Stimulated activated CD8-positive, alpha-beta memory T cell treated with anti-CD3 and anti-CD28 coated beads, Interleukin-4, amount 100 ng/mL, for 4 hours (primary cell): Measurements from ENCODE around the gene FBH1.
"Not testable (repeated sequence)": the region's sequence is repeated elsewhere in the genome, so short reads cannot be mapped to it uniquely, and the experiment has no call there.

Source experiments
- DNase-seq, 2 donors: peaks; one replicate each; pipeline ENCODE4 v3.0.0-alpha.2; 2020; ENCODE audit warnings: low read depth in 2 of 2, low spot score in 1 of 2

FBH1 gene

DNA sequence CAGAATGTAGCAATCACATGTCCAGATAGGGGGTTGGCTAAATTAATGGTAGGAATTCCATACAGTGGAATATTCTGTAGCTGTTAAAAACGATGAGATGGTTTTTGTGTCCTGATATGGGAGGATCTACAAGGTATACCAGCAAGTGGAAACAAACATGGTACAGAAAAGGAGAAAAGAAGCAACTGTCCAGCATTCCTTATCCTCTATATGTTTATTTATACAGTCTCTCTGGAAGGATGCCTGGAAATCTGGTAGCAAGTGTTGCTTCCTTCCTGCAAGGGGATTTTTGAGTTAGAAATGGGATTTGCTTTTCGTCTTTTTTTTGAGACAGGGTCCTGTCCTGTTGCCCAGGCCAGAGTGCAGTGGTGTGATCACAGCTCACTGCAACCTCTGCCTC, 68.0 kb downstream of the FBH1 start:
- no peak for DNase-seq

DNA sequence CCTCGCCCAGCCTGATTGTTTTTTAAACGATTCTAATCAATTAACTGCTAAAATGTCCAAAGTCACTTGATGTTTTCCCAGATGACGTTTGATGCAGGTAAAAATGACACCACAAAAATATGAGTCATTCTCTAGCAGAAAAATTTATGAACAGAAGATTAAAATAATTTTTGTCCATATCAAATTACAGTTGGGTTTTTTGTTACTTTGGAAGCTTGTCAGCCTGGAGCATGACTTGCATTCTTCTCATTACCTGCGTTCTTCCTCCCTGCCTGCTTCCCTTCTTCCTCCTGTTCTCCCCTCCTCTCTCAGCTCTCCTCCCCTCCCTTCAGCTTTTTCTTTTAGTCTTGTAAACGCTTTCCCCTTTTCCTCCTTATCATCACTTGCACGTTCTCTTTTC, 68.6 kb downstream of the FBH1 start:
- no peak for DNase-seq

DNA sequence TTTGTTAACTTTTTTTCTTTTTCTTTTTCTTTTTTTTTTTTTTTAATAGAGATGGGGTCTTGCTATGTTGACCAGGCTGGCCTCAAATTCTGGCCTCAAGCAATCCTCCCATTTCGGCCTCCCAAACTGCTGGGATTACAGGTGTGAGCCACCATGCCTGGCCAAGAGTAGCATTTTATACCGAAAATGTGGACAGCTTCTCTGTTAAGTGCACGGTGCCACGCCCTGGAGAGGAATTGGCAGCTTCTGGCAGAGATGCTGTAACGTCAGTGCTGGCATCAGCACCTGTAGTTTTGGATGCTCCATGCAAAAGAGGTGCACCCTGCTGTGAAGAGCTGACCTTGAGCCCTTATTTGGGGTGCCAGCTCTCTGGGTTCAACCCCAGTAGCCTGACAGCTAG, 69.1 kb downstream of the FBH1 start:
- no peak for DNase-seq

DNA sequence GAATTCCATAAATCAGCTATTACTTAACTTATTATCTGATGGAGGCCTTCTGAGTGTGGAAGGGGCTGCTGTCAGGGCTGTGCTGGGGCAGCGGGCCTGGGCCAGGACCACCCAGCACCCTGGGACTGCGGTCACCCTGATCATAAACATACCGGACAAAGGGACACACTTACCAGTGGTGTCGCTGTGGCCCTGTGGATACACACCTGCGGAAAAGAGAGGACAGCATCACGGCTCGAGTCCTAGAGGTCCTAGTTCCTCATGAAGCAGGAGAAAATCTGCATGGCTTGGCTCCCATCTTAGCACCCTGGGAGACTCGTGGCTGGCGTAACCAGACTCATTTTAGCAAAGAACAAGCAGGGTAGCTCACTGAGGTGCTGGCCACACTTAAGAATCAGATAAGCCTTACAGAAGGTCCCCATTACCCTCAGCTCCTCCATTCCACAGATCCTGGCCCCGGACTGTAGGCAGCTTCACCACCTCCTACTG, 69.6 kb downstream of the FBH1 start:
- DNase-seq, result no peak

DNA sequence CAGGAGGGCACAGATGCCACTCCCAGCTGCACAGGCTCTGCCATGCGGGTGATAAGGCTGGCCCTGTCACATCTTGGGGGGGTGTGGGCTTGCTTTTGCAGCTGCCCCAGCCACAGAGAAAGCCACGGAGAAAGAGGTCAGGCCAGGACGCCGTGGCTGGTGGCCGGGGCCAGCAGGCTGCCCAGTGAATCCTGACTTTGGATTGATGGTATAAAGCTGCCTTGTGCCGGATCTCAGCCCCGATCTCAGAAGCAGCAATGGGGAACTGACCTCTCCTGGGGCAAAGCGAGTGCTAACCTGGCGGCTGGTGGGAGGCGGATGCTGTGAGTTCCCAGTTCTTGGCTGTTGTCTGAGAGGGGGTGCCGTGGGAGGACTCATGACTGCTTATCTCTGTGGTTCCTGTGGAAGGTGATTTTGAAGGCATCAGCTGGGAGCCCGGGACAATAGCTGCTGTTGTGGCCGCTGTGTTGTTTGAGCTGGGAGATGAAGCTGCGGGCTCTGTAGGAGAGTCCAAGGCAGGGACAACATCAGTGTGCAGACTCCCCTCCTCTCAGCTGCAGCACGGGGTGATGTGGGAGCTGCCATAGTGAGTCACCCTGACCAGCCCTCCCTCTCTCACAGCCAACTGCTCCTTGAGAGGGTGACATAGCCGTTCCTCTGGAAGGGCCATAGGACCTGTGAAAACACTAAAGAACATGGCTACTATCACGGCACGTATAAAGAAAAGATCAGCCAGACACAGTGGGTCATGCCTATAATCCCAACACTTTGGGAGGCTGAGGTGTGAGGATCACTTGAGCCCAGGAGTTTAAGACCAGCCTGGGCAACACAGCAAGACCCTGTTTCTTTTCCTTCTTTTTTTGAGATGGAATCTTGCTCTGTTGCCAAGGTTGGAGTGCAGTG, 70.3 kb downstream of the FBH1 start:
- DNase-seq, result no peak

DNA sequence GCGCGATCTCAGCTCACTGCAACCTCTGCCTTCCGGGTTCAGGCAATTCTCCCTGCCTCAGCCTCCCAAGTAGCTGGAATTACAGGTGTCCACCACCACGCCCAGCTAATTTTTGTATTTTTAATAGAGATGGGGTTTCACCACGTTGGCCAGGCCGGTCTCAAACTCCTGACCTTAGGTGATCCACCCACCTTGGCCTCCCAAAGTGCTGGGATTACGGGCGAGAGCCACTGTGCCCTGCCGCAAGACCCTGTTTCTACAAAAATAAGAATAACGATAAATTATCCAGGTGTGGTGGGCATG, 70.9 kb downstream of the FBH1 start:
- not testable (repeated sequence) for DNase-seq

DNA sequence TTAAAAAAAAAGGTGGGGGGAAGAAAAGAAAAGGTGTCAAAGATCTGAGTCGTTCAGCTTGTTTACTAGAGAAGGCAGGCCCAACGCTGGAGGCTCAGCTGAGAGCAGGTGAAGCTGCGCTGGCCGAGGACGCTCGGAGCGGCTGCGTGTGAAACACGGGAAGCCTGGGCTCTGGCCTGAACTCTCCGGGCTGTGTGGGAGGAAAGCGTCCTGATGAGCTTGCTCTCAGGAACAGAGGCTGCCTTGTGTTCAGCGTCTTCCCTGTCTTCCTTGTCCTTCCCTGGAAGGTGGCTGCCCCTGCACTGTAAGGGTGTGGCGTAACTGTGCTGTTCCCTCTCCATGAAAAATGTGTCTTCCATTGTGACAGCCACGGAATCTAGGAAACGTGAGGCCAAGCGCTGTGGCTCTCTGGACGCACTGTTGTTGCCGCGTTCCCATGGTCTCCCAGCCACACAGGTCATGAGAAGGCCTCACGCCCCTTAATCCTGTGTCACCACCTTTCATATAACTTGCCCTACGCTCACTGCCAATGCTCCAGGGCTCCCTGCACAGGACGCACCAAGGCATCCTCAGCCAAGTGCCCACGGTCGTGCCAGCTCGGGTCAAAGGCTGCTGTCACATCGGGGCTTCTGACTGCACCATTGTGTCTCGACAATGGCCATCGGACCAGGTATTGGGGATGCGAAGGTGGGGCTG, 71.5 kb downstream of the FBH1 start:
- no peak for DNase-seq

DNA sequence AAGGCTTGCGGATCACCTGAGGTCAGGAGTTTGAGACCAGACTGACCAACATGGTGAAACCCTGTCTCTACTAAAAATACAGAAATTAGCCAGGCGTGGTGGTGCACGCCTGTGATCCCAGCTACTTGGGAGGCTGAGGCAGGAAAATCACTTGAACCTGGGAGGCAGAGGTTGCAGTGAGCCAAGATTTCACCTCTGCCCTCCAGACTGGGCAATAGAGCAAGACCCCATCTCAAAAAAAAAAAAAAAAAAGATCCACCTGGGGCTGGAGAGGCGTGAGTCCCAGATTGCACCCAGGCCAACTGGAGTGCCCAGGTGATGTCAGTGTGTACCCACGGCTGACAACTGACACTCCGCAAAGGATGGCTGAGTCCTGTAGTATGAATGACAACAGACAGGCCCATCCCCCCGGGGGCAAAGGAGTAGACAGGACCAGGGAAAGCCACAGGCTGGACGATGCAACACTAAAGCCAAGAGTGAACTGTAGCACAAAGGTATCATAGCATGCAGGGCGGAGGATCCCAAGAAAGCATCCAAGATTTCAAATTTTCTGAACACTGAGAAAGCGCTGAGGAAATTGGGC, 72.4 kb downstream of the FBH1 start:
- not testable (repeated sequence) for DNase-seq

DNA sequence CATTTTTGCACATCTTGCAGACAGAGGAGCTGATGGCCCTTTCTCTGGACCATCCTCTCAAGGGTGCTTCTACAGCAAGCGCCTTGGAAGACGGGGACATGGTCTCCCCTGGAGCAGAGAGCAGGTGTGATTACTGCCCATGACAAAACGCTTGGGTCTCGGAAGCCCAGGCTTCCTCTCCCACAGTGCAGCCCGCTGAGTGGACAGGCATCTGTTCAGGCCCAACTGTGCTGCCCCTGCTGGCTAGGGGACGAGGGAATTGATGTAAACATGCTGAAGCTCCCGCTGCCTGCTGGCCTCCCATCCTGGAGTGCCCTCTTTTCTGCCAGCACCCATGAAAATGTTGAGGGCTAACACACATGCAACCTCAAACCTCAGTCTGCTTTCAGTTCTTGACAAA, 73.0 kb downstream of the FBH1 start:
- no peak for DNase-seq

DNA sequence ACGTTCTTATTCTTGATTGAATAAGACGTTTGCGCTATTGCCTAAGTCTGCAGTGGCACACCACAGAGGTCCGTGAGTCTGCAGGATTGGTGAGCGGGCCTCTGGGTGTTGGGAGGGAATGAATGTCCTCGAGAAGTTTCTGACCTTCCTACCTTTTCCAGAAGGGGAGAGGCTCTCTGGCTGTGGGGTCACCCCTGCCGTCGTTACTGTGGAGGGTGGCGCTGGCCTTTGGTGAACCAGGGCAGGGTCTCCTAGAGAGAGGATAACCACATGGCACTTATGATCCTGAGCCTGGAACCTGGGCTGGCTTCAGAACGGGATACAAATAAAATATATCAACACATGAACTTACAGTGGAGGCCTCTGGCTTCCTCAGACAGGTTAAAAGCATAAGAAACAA, 73.5 kb downstream of the FBH1 start:
- DNase-seq, result no peak

DNA sequence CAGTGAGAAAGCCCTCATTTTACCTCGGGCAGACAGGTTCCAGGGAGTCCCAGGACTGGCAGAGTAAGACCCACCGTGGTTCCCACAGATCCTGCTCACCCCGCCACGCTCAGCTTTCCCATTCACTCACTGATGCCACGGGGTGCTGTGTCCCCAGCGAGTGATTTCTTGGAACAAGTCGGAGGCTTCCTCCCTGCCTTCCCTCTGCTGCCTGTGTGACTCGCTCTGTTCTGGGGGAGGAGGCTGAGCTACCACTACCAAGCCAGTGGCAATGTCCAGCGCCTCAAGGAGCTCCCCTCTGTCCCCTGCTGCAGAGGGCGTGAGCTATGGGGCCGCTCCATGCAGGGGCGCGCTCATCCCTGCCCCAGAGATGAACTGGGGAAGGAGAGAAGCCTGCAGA, 74.7 kb downstream of the FBH1 start:
- DNase-seq, result no peak

DNA sequence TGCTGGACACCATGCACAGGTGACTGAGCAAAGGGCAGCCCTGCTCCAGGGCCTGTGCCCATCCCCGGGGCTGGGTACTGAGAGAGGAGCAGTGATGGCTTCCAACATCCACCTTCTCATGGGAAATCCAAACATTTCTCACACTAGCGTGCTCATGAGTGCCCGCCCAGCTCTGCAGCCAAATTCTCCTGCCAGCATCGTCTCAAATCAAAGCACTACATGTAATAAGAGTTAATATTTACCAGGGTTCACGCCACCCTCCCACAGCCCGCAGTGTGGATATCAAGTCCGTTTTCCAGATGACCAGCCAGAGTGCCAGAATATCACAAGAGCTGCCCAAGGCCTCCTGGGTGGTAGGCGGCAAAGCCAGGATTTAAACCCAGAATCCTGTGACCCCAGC, 75.2 kb downstream of the FBH1 start:
- no peak for DNase-seq

DNA sequence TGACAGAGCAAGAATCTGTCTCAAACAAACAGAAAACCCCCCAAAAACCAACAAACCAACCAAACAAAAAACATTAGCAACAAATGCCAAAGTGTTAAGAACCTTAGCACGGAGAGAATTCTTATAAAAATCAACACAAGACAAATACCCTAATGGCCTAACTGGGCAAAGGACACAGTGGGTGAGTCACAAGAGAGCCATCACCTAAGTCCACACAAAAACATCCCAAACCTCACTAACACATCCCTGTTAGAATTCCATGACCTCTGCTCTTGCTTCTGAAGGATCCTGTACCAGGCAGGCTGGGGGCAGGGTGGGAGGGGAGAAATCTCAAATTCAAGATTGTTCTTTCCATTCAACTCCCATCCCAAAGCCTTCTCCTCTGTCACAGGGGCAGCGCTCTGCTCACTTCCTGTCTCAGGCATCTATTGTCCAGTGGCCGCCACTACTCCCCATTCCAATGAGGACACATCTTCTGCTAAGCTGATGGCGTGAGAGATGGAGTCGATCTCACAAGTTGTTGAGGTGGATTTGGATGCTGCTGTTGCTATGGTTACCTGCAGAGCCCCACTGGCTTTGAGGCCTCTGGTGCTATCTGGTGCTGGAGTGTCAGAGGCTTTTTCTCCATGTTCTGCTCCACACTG, 78.1 kb downstream of the FBH1 start:
- DNase-seq, result no peak

DNA sequence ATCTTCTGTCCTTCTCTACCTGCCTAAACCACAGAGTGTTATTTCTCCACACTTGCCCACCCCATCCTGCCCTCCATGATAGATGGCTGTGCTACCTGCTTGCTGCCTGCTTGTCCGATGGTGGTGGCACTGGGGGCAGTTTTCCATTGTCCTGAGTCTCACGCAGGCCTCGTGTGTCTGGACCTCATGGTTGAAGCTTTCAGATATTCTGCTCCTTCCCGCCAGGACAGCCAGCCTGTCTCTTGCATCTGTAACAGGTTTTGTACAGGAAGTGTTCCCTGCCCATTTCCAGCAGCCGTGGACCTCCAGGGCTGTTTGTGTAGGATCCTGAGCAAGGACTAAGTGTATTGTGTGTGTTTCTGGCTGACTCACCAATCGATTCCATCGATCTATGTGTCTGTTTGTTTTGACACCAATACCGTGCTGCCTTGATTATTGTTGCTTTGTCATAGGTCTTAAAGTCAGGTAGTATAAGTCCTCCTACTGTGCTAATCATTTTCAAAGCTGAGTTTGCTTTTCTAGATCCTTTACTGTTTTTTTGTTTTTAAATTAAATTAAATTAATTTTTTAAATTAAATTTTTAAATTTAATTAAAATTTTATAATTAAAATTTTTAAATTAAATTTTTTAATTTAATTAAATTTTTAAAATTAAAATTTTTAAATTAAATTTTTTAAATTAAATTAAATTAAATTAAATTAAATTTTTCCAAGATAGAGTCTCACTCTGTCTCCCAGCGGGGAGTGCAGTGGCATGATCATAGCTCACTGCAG, 78.8 kb downstream of the FBH1 start:
- no peak for DNase-seq

DNA sequence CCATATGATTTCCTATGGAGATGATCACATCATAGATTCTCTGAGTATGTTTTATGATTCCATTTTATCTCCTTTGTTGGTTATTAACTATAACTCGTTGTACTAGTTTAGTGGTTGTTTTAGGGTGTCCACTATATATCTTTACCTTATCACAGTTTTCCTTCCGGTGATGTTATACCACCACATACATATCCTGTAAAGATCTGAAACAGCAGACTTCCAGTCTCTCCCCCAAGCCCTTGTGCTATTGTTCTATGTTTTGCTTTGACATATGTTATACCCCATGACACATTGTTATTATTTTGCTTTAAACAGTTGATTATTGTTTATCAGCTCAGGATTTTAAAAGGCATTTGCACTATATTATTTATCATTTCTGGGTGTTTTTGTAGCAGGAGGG, 80.0 kb downstream of the FBH1 start:
- DNase-seq, result no peak

DNA sequence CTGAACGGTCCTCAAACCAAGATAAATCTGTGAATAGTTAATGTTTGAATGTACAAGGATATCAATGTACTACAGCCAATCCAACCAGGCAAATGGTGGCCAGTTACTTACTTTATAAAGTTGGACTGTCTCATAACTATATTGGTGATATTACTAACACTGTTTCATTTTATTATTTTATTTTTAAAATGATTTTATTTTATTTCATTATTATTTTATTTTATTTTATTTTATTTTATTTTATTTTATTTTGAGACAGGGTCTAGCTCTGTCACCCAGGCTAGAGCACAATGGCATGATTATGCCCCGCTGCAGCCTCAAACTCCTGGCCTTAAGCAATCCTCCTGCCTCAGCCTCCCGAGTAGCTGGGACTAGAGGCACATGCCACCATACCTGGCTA, 80.5 kb downstream of the FBH1 start:
- no peak for DNase-seq

DNA sequence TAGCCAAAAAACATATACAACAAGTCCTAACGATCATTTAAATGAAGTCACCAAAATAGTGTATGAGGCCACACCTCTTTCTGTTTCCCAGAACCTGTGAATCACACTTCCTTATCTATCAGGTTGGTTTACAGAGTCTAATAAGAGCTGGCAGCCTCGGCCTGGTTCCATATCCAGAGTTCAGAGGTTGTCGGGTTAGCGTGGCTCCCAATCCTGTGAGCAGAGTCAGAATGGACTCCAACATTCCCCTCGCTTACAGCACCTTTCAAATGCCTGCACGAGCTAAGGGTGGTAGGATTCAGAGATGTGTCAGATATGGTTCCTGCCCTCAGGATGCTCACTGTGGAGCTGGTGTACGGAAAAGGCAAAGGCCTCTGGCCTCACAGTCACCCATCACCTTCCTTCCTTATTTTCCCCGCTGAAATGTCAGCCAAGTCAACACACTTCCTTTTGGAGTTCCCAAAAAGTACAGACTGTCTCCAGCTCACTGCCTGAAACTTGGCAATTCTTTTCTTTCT, 81.3 kb downstream of the FBH1 start:
- DNase-seq, result no peak

DNA sequence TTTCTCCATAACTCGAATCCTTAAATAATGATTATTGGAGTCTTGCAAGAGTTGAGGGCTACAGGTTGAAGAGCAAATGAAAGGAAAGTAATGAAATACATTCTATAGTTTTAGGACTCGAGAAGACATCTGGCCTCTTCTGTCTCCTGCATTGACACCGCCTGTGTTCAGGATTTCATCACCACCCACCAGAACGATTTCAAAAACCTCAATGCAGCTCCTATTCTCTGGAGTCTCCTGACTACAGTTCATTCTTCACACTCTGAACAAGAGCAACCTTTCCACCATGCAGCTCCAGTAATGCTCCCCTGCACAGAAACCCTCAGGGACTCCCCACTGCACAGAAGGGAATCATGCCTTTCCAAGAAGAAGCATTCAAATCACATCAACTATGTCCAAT, 81.8 kb downstream of the FBH1 start:
- DNase-seq, result no peak

DNA sequence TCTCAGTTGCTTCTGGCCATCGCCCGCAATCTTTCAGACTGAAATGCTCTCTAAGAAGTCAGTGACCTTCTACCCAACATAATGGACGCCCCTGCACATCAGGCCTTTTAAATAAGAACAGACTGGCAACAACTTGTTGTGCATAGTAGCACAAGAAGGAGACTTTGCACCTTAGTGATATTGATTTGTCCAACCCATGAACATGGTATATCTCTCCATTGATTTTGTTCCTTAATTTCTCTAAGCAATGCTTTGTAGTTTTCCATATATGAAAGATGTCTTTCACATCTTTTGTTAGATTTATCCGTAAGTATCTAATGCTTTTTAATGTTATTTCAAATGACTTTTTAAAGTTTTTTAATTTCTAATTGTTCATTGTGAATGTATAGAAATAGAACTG, 83.0 kb downstream of the FBH1 start:
- no peak for DNase-seq

DNA sequence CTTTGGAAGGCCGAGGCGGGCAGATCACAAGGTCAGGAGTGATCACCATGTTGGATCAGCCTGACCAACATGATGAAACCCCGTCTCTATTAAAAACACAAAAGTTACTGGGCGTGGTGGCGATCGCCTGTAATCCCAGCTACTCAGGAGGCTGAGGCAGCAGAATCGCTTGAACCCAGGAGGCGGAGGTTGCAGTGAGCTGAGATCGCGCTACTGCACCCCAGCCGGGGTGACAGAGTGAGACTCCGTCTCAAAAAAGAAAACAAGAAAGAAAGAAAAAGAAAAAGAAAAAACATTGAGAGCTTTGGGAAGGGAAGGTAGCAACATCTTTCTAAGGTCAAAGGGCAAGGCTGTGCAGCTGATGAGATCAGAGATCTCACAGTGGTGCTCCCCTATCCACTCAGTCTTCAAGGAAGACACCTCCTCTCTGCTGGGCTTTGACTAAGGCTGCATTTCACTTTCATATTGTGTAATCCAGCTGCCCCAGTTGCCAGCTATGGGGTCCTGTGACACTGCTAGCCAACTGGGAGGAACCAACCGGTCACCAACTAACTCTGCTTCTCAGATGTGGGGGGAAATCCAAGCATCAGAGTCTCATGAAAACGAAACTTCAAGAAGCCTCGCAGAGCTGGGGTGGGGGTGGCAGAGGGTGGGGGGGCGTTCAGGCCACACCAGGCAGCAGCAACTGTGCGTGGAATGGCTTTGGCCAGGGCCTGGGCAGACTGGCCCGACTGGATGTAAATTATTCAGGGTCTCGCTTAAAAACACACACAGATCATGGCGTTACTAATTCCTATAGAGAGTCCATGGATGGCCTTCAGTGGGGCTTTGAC, 85.8 kb downstream of the FBH1 start:
- DNase-seq, result peak in 1 of 2 donors; percentile 32
